Testis (tissue), 2 donors: Measurements from ENCODE around the gene UNC5B.

ENCODE experiments used
- POLR2A ChIP-seq: fragments of 450-650 bp; IDR thresholded peaks from one replicate; pipeline ENCODE4 v1.6.1; 2017; ENCODE audit warnings: antibody characterized with exemption, mild to moderate bottlenecking, moderate library complexity
- TF ChIP-seq, protein P1 (sequence below), 3 experiments: fragments of 450-650 bp in 2 of 3; fragments of 200-600 bp in 1 of 3; sonication (generic) in 1 of 3; IDR thresholded peaks; one replicate each; pipeline ENCODE4 v1.5.1; 2016 to 2019; ENCODE audit warnings: antibody characterized with exemption in 3 of 3, mild to moderate bottlenecking in 2 of 3, moderate library complexity in 1 of 3

DNA sequence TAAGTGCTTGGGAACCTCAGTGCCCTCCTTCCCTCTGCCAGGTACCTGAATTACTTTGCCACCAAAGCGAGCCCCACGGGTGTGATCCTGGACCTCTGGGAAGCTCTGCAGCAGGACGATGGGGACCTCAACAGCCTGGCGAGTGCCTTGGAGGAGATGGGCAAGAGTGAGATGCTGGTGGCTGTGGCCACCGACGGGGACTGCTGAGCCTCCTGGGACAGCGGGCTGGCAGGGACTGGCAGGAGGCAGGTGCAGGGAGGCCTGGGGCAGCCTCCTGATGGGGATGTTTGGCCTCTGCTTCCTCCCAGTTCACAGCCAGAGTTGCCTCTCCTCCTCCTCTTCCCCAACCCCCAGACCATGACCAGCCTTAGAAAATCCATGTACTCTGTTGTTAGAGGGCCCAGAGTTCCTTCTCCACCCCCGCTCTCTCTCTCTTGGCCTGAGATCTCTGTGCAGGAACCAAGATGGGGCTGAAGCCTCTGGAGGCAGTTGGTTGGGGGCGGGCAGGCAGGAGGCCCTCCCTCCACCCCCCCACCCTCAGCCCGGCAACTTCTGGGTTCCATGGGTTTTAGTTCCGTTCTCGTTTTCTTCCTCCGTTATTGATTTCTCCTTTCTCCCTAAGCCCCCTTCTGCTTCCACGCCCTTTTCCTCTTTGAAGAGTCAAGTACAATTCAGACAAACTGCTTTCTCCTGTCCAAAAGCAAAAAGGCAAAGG, 86.9 kb downstream of the UNC5B start:
- TF ChIP-seq, protein P1, sequence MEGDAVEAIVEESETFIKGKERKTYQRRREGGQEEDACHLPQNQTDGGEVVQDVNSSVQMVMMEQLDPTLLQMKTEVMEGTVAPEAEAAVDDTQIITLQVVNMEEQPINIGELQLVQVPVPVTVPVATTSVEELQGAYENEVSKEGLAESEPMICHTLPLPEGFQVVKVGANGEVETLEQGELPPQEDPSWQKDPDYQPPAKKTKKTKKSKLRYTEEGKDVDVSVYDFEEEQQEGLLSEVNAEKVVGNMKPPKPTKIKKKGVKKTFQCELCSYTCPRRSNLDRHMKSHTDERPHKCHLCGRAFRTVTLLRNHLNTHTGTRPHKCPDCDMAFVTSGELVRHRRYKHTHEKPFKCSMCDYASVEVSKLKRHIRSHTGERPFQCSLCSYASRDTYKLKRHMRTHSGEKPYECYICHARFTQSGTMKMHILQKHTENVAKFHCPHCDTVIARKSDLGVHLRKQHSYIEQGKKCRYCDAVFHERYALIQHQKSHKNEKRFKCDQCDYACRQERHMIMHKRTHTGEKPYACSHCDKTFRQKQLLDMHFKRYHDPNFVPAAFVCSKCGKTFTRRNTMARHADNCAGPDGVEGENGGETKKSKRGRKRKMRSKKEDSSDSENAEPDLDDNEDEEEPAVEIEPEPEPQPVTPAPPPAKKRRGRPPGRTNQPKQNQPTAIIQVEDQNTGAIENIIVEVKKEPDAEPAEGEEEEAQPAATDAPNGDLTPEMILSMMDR (IDR thresholded peaks at IDR 0.05), result no peak
- TF ChIP-seq POLR2A, result no peak
